H1 (cell line): Measurements from ENCODE around the gene DNAJC11. TPM values are rescaled to one million over a fixed set of nuclear protein-coding genes. Genes with fewer than 3 reads are reported as not detected.

ENCODE experiments used
- CTCF ChIA-PET: fragments of 300-600 bp; sonication (Branson Sonifier 250); formaldehyde crosslinking; loops from one replicate; lab custom pipeline; 2021; ENCODE audit not compliant: partially characterized antibody; lab: Charles Lee
- POLR2A ChIA-PET: fragments of 300-600 bp; sonication (Branson Sonifier 250); formaldehyde crosslinking; loops from one replicate; lab custom pipeline; 2021; ENCODE audit warnings: inconsistent platforms; ENCODE audit not compliant: partially characterized antibody; lab: Charles Lee
- DNase-seq, 2 experiments: peaks; one replicate each; pipeline versions ENCODE4 v3.0.0 to v3.0.0-alpha.2; 2010 to 2022; ENCODE audit warnings: low spot score in 2 of 2, low read depth in 1 of 2, mixed read lengths in 1 of 2
- FAIRE-seq: peaks from 2 replicates; lab custom pipeline; 2011; peaks lifted over from hg19 to GRCh38; lab: Jason Lieb, UNC
- H2AFZ ChIP-seq: 2 replicates; pipeline ENCODE4 v1.8.1; 2012; ENCODE audit warnings: low read length, inconsistent platforms
- H2AK5ac ChIP-seq: 2 replicates; pipeline ENCODE4 v1.6.1; 2013; ENCODE audit warnings: low read depth, low read length
- H2BK120ac ChIP-seq: replicated peaks from 2 replicates; pipeline ENCODE3; 2013; ENCODE audit warnings: low read depth, low read length, inconsistent platforms
- H2BK12ac ChIP-seq: 2 replicates; pipeline ENCODE4 v1.6.1; 2013; ENCODE audit warnings: low read depth, low read length
- H2BK15ac ChIP-seq: 2 replicates; pipeline ENCODE4 v1.6.1; 2013; ENCODE audit warnings: low read length
- H2BK20ac ChIP-seq: 2 replicates; pipeline ENCODE4 v1.6.1; 2013; ENCODE audit warnings: low read length
- H2BK5ac ChIP-seq: 2 replicates; pipeline ENCODE4 v1.6.1; 2013; ENCODE audit warnings: low read depth, low read length
- H3K14ac ChIP-seq: 2 replicates; pipeline ENCODE4 v1.6.1; 2013; ENCODE audit warnings: inconsistent platforms; ENCODE audit not compliant: insufficient read length
- H3K18ac ChIP-seq: 2 replicates; pipeline ENCODE4 v1.6.1; 2013; ENCODE audit warnings: low read length; ENCODE audit errors: extremely low read depth
- H3K23ac ChIP-seq: 2 replicates; pipeline ENCODE4 v1.6.1; 2013; ENCODE audit warnings: inconsistent platforms; ENCODE audit not compliant: insufficient read length
- H3K23me2 ChIP-seq: 2 replicates; pipeline ENCODE4 v1.6.1; 2013; ENCODE audit warnings: low read depth, low read length
- H3K27ac ChIP-seq: 2 replicates; pipeline ENCODE4 v1.6.1; 2011; ENCODE audit warnings: low read depth, low read length, inconsistent platforms
- H3K27me3 ChIP-seq, 4 experiments: replicated peaks in 1 of 4; 1 replicate in 1 of 4; 2 replicates in 3 of 4; pipeline versions ENCODE4 v1.6.1 to v1.8.1; 2011 to 2013; ENCODE audit warnings: low read length in 3 of 4, mild to moderate bottlenecking in 3 of 4, inconsistent platforms in 2 of 4, mixed read lengths in 2 of 4, moderate library complexity in 1 of 4; ENCODE audit not compliant: control insufficient read depth in 3 of 4, insufficient read depth in 3 of 4; ENCODE audit errors: extremely low read depth in 1 of 4
- H3K36me3 ChIP-seq, 4 experiments: 2 replicates each; pipeline versions ENCODE4 v1.6.1 to v1.8.1; 2011 to 2013; ENCODE audit warnings: mild to moderate bottlenecking in 4 of 4, low read length in 3 of 4, moderate library complexity in 2 of 4, control low read depth in 1 of 4, inconsistent platforms in 1 of 4; ENCODE audit not compliant: insufficient read depth in 4 of 4, control insufficient read depth in 2 of 4
- H3K4ac ChIP-seq: replicated peaks from 2 replicates; pipeline ENCODE3; 2013; ENCODE audit warnings: low read length, low read depth, mixed read lengths, inconsistent platforms; ENCODE audit not compliant: insufficient read length
- H3K4me1 ChIP-seq, 4 experiments: replicated peaks in 1 of 4; 1 replicate in 1 of 4; 2 replicates in 3 of 4; pipeline versions ENCODE4 v1.6.1 to v1.8.1; 2011 to 2013; ENCODE audit warnings: low read length in 3 of 4, inconsistent platforms in 2 of 4, mixed read lengths in 1 of 4; ENCODE audit not compliant: insufficient read depth in 4 of 4, control insufficient read depth in 3 of 4
- H3K4me2 ChIP-seq, 2 experiments: 2 replicates each; pipeline versions ENCODE4 v1.6.1 to v1.8.1; 2011 to 2013; ENCODE audit warnings: low read depth in 2 of 2, low read length in 2 of 2, control low read depth in 1 of 2, inconsistent platforms in 1 of 2, mild to moderate bottlenecking in 1 of 2; ENCODE audit not compliant: insufficient read depth in 1 of 2
- H3K4me3 ChIP-seq, 4 experiments: fragments of 200-600, 300-600 bp in 1 of 4; sonication (generic), shearing (Covaris generic), sonication (Bioruptor Twin) in 1 of 4; 2 replicates each; pipeline versions ENCODE4 v1.5.1 to v1.8.1; 2011 to 2016; ENCODE audit warnings: low read length in 4 of 4, low read depth in 3 of 4, control low read depth in 2 of 4, inconsistent platforms in 2 of 4, mild to moderate bottlenecking in 2 of 4, mixed read lengths in 1 of 4, moderate library complexity in 1 of 4; ENCODE audit not compliant: insufficient read depth in 2 of 4; ENCODE audit errors: extremely low read depth in 1 of 4
- H3K56ac ChIP-seq: replicated peaks from 2 replicates; pipeline ENCODE3; 2013; ENCODE audit warnings: low read depth, mild to moderate bottlenecking, mixed read lengths, low read length, inconsistent platforms; ENCODE audit not compliant: insufficient read length
- H3K79me1 ChIP-seq: 2 replicates; pipeline ENCODE4 v1.6.1; 2013; ENCODE audit warnings: low read depth, low read length, control low read depth
- H3K79me2 ChIP-seq, 2 experiments: 2 replicates each; pipeline versions ENCODE4 v1.6.1 to v1.8.1; 2012 to 2013; ENCODE audit warnings: low read length in 2 of 2, mild to moderate bottlenecking in 2 of 2, inconsistent platforms in 1 of 2; ENCODE audit not compliant: insufficient read depth in 2 of 2, control insufficient read depth in 1 of 2
- H3K9ac ChIP-seq, 4 experiments: replicated peaks in 1 of 4; 1 replicate in 1 of 4; 2 replicates in 3 of 4; pipeline versions ENCODE4 v1.6.1 to v1.8.1; 2011 to 2013; ENCODE audit warnings: low read depth in 3 of 4, low read length in 3 of 4, control low read depth in 2 of 4, mild to moderate bottlenecking in 2 of 4, moderate library complexity in 2 of 4, inconsistent platforms in 1 of 4; ENCODE audit errors: extremely low read depth in 1 of 4
- H3K9me3 ChIP-seq, 2 experiments: 2 replicates each; pipeline versions ENCODE4 v1.6.1 to v1.8.1; 2012 to 2013; ENCODE audit warnings: mild to moderate bottlenecking in 2 of 2, moderate library complexity in 2 of 2, control low read depth in 1 of 2, inconsistent platforms in 1 of 2, low read depth in 1 of 2, low read length in 1 of 2, mixed read lengths in 1 of 2; ENCODE audit not compliant: insufficient read depth in 2 of 2
- H4K20me1 ChIP-seq, 2 experiments: replicated peaks in 1 of 2; 2 replicates each; pipeline versions ENCODE3 to v1.8.1; 2011 to 2013; ENCODE audit warnings: inconsistent platforms in 2 of 2, low read length in 2 of 2, mild to moderate bottlenecking in 1 of 2; ENCODE audit not compliant: insufficient read depth in 2 of 2, control insufficient read depth in 1 of 2
- H4K5ac ChIP-seq: 2 replicates; pipeline ENCODE4 v1.6.1; 2013; ENCODE audit warnings: low read length, low read depth, mixed read lengths, inconsistent platforms; ENCODE audit not compliant: insufficient read length
- H4K8ac ChIP-seq: 2 replicates; pipeline ENCODE4 v1.8.0; 2013; ENCODE audit warnings: mild to moderate bottlenecking, moderate library complexity, low read length, inconsistent platforms; ENCODE audit not compliant: insufficient read depth; ENCODE audit errors: extremely low read depth
- H4K91ac ChIP-seq: replicated peaks from 2 replicates; pipeline ENCODE3; 2013; ENCODE audit warnings: low read length, mixed read lengths, inconsistent platforms; ENCODE audit not compliant: insufficient read length
- ASH2L ChIP-seq: fragments of 200-600, 300-600 bp; sonication (generic); IDR thresholded peaks from one replicate; pipeline ENCODE4 v1.7.1; 2017; ENCODE audit warnings: low read length
- BRCA1 ChIP-seq: IDR thresholded peaks from 2 replicates; pipeline ENCODE4 v1.6.1; 2012; ENCODE audit warnings: low read depth, low read length, improper control_type of control experiment
- CHD2 ChIP-seq: IDR thresholded peaks from 2 replicates; pipeline ENCODE4 v1.6.1; 2012; ENCODE audit warnings: low read length, improper control_type of control experiment
- EGR1 ChIP-seq: IDR thresholded peaks from 2 replicates; pipeline ENCODE4 v1.6.1; 2011; ENCODE audit warnings: low read depth, low read length, borderline replicate concordance
- GABPA ChIP-seq: IDR thresholded peaks from 2 replicates; pipeline ENCODE4 v1.6.1; 2011; ENCODE audit warnings: mild to moderate bottlenecking, low read length, moderate library complexity, borderline replicate concordance; ENCODE audit not compliant: insufficient read depth
- HDAC6 ChIP-seq: IDR thresholded peaks from one replicate; pipeline ENCODE4 v1.7.1; 2012; ENCODE audit warnings: low read depth, mild to moderate bottlenecking, inconsistent platforms, low read length, moderate library complexity
- JUND ChIP-seq: IDR thresholded peaks from 2 replicates; pipeline ENCODE4 v1.6.1; 2011; ENCODE audit warnings: mild to moderate bottlenecking, improper control_type of control experiment, low read length
- KDM1A ChIP-seq: fragments of 200-600, 300-600 bp; sonication (generic); IDR thresholded peaks from 2 replicates; pipeline ENCODE4 v1.7.1; 2016; ENCODE audit warnings: mild to moderate bottlenecking, low read length, borderline replicate concordance
- NANOG ChIP-seq: IDR thresholded peaks from 2 replicates; pipeline ENCODE4 v1.6.1; 2011; ENCODE audit warnings: low read length, low read depth, mild to moderate bottlenecking, inconsistent platforms; ENCODE audit not compliant: insufficient read depth, poor library complexity, severe bottlenecking
- RFX5 ChIP-seq: IDR thresholded peaks from 2 replicates; pipeline ENCODE4 v1.6.1; 2011; ENCODE audit warnings: low read depth, low read length, improper control_type of control experiment, borderline replicate concordance
- SAP30 ChIP-seq: fragments of 300-600 bp; sonication (generic); IDR thresholded peaks from 2 replicates; pipeline ENCODE4 v1.7.1; 2012; ENCODE audit warnings: low read length, moderate library complexity, mild to moderate bottlenecking, inconsistent platforms; ENCODE audit not compliant: insufficient read depth, insufficient replicate concordance
- SIX5 ChIP-seq: IDR thresholded peaks from 2 replicates; pipeline ENCODE4 v1.6.1; 2011; ENCODE audit warnings: mild to moderate bottlenecking, low read depth, low read length
- SP4 ChIP-seq: IDR thresholded peaks from 2 replicates; pipeline ENCODE4 v1.6.1; 2012; ENCODE audit warnings: low read length, inconsistent platforms
- WGBS, 2 experiments: shearing (Covaris generic) in 1 of 2; methylation state at CpG; one replicate each; pipeline versions ENCODE4 v1.1.6 to v1.1.7; 2013 to 2015; ENCODE audit warnings: low lambda C conversion rate in 2 of 2, mixed read lengths in 2 of 2, inconsistent platforms in 1 of 2, low coverage in 1 of 2, missing lambda C conversion rate in 1 of 2; ENCODE audit not compliant: insufficient replicate concordance in 2 of 2, insufficient coverage in 1 of 2, insufficient read length in 1 of 2; ENCODE audit errors: extremely low coverage in 1 of 2, missing lambda C conversion rate in 1 of 2; 5-methylcytosine and 5-hydroxymethylcytosine counted together
- polyA plus RNA-seq, 7 experiments: library from polyadenylated mRNA; depleted of rRNA in 3 of 7; stranded (reverse) in 5 of 7; unstranded in 2 of 7; fragments of >200 nt in 5 of 7; fragments of 200-250 nt in 2 of 7; gene quantifications; 1 replicate in 5 of 7; 2 replicates in 1 of 7; 4 replicates in 1 of 7; pipeline versions ENCODE4 v1.2.1 to v1.2.3, GENCODE V29; 2011 to 2013; ENCODE audit warnings: missing spikeins in 2 of 7, mixed read lengths in 2 of 7
- total RNA-seq: library from RNA; stranded (reverse); fragmentation: NEBNext Ultra II Directional; extraction: Animal tissue kit (Norgen Biotek cat#: 25700); gene quantifications from 2 replicates; pipeline ENCODE4 v1.2.1, GENCODE V29; 2021

Gene DNAJC11
- total and polyA plus RNA-seq, 2 of the 8 experiments (the other 6 are each of a cell fraction or from before 2014, with no cell fraction given): 43.9 to 90.9 TPM

- H3K27ac ChIP-seq: no peak overlapping the region
- no peak for DNase-seq
- no peak overlapping the region for H2BK20ac ChIP-seq
- no peak overlapping the region for H3K4me2 ChIP-seq
- ChIA-PET CTCF (interaction anchor here (0.6 to 2.3 kb wide), 3 partner anchors 50 to 128 kb away, joined by 3 to 5 read pairs (median 3); partner anchors contain the start of gene DNAJC11), POLR2A (interaction anchor here (1.0 to 2.9 kb wide), 2 partner anchors 10 to 11 kb away, joined by 3 to 7 read pairs; no protein-coding TSS in a partner anchor)
- no peaks in the 10 kb centered on the region for H3K79me1 ChIP-seq
- WGBS, 2 experiments: 89% methylated on average over 17 of the region's 17 CpGs; no CpG with 5 or more reads in 1 of the 2 experiments
- H3K9me3 ChIP-seq: no peaks in the 10 kb centered on the region
- FAIRE-seq: no peak
- H3K23ac ChIP-seq: no peak overlapping the region
- no peak overlapping the region for H2BK120ac ChIP-seq
- H3K56ac ChIP-seq: no peak overlapping the region
- no peak overlapping the region for H4K91ac ChIP-seq
- peaks cover 17 to 36% (median 21%) of the 10 kb centered on the region in 4 experiments for H3K36me3 ChIP-seq
- H3K18ac ChIP-seq: no peak overlapping the region
- H4K20me1 ChIP-seq: peaks cover 0 to 6% of the 10 kb centered on the region in 2 experiments
- no peaks in the 10 kb centered on the region for H3K23me2 ChIP-seq
- no peak overlapping the region for H2AFZ ChIP-seq
- no peak overlapping the region for H3K9ac ChIP-seq
- H2BK15ac ChIP-seq: no peak overlapping the region
- H3K79me2 ChIP-seq: no peaks in the 10 kb centered on the region
- H3K4me1 ChIP-seq: no peaks in the 10 kb centered on the region
- H2BK12ac ChIP-seq: no peak overlapping the region
- no peak overlapping the region for H3K4me3 ChIP-seq
- H3K27me3 ChIP-seq: no peaks in the 10 kb centered on the region
- no peak overlapping the region for H4K8ac ChIP-seq
- H2BK5ac ChIP-seq: no peak overlapping the region
- no peak overlapping the region for H4K5ac ChIP-seq
- H3K14ac ChIP-seq: no peak overlapping the region
- no peak overlapping the region for H2AK5ac ChIP-seq
- H3K4ac ChIP-seq: no peak overlapping the region
- TF ChIP-seq SP4 (no peak), CHD2 (no peak), SAP30 (no peak), KDM1A (no peak), HDAC6 (no peak), SIX5 (no peak), GABPA (no peak), ASH2L (no peak), RFX5 (no peak), JUND (no peak), EGR1 (no peak), BRCA1 (no peak), NANOG (no peak)
Measured at GRCh38 chr1:6651909-6652308, 49.7 kb downstream of the DNAJC11 start.
